Fibroblast of lung (primary cell): ENCODE results near the gene LRMDA. TPM values are rescaled to one million over a fixed set of nuclear protein-coding genes. Genes with fewer than 3 reads are reported as not detected.

Source experiments
- DNase-seq, 2 donors: peaks; one replicate each; pipeline versions ENCODE4 v3.0.0 to v3.0.0-alpha.2; 2010; ENCODE audit warnings: low read depth in 2 of 2
- H2AFZ ChIP-seq: 2 replicates; pipeline ENCODE4 v1.5.1; 2012; ENCODE audit warnings: low read length, control low read depth, inconsistent platforms
- H3K27ac ChIP-seq: 2 replicates; pipeline ENCODE4 v1.5.1; 2011; ENCODE audit warnings: low read length, control low read depth; ENCODE audit not compliant: insufficient read depth
- H3K27me3 ChIP-seq: 2 replicates; pipeline ENCODE4 v1.5.1; 2011; ENCODE audit warnings: mild to moderate bottlenecking, low read length; ENCODE audit not compliant: control insufficient read depth, insufficient read depth
- H3K36me3 ChIP-seq: 2 replicates; pipeline ENCODE4 v1.5.1; 2011; ENCODE audit warnings: low read length; ENCODE audit not compliant: control insufficient read depth, insufficient read depth
- H3K4me1 ChIP-seq: 2 replicates; pipeline ENCODE4 v1.5.1; 2011; ENCODE audit warnings: low read length; ENCODE audit not compliant: control insufficient read depth, insufficient read depth; ENCODE audit errors: extremely low read depth
- H3K4me2 ChIP-seq: 2 replicates; pipeline ENCODE4 v1.5.1; 2011; ENCODE audit warnings: low read length, control low read depth; ENCODE audit not compliant: insufficient read depth; ENCODE audit errors: extremely low read depth
- H3K4me3 ChIP-seq, 4 experiments: fragments of 200-600 bp in 1 of 4; sonication (generic) in 1 of 4; replicated peaks in 1 of 4; 2 replicates each; pipeline ENCODE4 v1.5.1; 2011 to 2016; ENCODE audit warnings: low read length in 4 of 4, low read depth in 3 of 4, mild to moderate bottlenecking in 3 of 4, control low read depth in 2 of 4, inconsistent platforms in 1 of 4, mixed read lengths in 1 of 4; ENCODE audit not compliant: insufficient read depth in 1 of 4; ENCODE audit errors: control extremely low read depth in 1 of 4
- H3K79me2 ChIP-seq: 2 replicates; pipeline ENCODE4 v1.5.1; 2012; ENCODE audit warnings: mild to moderate bottlenecking, low read length, inconsistent platforms; ENCODE audit not compliant: control insufficient read depth, insufficient read depth
- H3K9ac ChIP-seq: 2 replicates; pipeline ENCODE4 v1.5.1; 2011; ENCODE audit warnings: mild to moderate bottlenecking, low read length, control low read depth; ENCODE audit not compliant: insufficient read depth
- H3K9me3 ChIP-seq: 2 replicates; pipeline ENCODE4 v1.5.1; 2012; ENCODE audit warnings: low read depth, low read length; ENCODE audit not compliant: control insufficient read depth, insufficient read depth
- H4K20me1 ChIP-seq: 2 replicates; pipeline ENCODE4 v1.5.1; 2011; ENCODE audit warnings: low read length; ENCODE audit not compliant: control insufficient read depth, insufficient read depth; ENCODE audit errors: extremely low read depth
- EZH2 ChIP-seq: IDR thresholded peaks from 2 replicates; pipeline ENCODE4 v1.5.1; 2012; ENCODE audit warnings: low read length, control low read depth, mild to moderate bottlenecking; ENCODE audit errors: missing control alignments
- polyA plus RNA-seq, 2 donors: library from polyadenylated mRNA; depleted of rRNA in 1 of 2; stranded (reverse) in 1 of 2; unstranded in 1 of 2; fragments of >200 nt; gene quantifications; 2 replicates each; pipeline ENCODE4 v1.2.1, GENCODE V29; 2011 to 2012; ENCODE audit warnings: missing spikeins in 1 of 2
- total RNA-seq: library from RNA; depleted of rRNA; stranded (reverse); fragments of >200 nt; gene quantifications from 2 replicates; pipeline ENCODE4 v1.2.1, GENCODE V29; 2014
- TF ChIP-seq, protein P1 (sequence below), 2 donors: IDR thresholded peaks in 1 of 2; conservative IDR thresholded peaks in 1 of 2; 1 replicate in 1 of 2; 2 replicates in 1 of 2; pipeline ENCODE4 v1.5.1; 2011 to 2012; ENCODE audit warnings: low read length in 2 of 2, control low read depth in 1 of 2, inconsistent platforms in 1 of 2, low read depth in 1 of 2, mild to moderate bottlenecking in 1 of 2

Gene LRMDA
- total and polyA plus RNA-seq, 2 donors (not counting 1 experiment from before 2014, with no cell fraction given) = 1.7 to 2.0 TPM

GRCh38 chr10:76210211-76210610 lies 778.8 kb downstream of the LRMDA start:
- H3K4me1 ChIP-seq = no peaks in the 10 kb centered on the region
- no peak overlapping the region for H3K4me3 ChIP-seq

DNA sequence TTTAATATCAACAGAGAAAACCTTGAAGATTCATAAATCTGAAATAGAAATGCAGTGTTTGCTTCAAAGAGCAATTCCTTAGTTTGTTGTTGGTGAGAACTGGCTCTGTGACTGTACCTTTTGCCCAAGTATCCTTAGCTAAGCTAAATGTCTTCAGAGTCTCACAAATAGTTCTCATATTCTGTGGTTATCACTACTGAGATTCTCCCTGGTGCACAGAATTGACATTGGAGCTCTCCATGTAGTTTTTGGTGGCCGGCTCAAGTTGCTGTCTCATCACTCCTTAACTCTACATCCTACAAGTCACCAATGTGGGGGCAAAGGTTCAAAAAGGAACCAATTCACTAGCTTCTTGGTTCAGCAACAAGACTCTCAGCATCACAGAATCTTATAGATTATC lies 780.3 kb downstream of the LRMDA start:
- no peak overlapping the region for H3K27ac ChIP-seq
- no peak overlapping the region for H3K4me2 ChIP-seq
- H3K9ac ChIP-seq = no peak overlapping the region
- H3K4me1 ChIP-seq = no peaks in the 10 kb centered on the region
- no peaks in the 10 kb centered on the region for H3K27me3 ChIP-seq
- TF ChIP-seq, protein P1, sequence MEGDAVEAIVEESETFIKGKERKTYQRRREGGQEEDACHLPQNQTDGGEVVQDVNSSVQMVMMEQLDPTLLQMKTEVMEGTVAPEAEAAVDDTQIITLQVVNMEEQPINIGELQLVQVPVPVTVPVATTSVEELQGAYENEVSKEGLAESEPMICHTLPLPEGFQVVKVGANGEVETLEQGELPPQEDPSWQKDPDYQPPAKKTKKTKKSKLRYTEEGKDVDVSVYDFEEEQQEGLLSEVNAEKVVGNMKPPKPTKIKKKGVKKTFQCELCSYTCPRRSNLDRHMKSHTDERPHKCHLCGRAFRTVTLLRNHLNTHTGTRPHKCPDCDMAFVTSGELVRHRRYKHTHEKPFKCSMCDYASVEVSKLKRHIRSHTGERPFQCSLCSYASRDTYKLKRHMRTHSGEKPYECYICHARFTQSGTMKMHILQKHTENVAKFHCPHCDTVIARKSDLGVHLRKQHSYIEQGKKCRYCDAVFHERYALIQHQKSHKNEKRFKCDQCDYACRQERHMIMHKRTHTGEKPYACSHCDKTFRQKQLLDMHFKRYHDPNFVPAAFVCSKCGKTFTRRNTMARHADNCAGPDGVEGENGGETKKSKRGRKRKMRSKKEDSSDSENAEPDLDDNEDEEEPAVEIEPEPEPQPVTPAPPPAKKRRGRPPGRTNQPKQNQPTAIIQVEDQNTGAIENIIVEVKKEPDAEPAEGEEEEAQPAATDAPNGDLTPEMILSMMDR (conservative IDR thresholded peaks at IDR 0.05 in 1 of 2, IDR thresholded peaks at IDR 0.05 in 1 of 2; ENCODE audit: low read depth in 1 of 2, low read length in 2 of 2) = no peak
- no peak for TF ChIP-seq EZH2
- H3K79me2 ChIP-seq = no peaks in the 10 kb centered on the region
- H4K20me1 ChIP-seq = no peaks in the 10 kb centered on the region
- H3K4me3 ChIP-seq = no peak overlapping the region
- H3K9me3 ChIP-seq = no peaks in the 10 kb centered on the region
- no peak overlapping the region for H2AFZ ChIP-seq
- H3K36me3 ChIP-seq = no peaks in the 10 kb centered on the region
- DNase-seq = no peak

More at GRCh38 chr10:76210211-76210610, 778.8 kb downstream of the LRMDA start:
- H3K4me2 ChIP-seq = no peak overlapping the region
- H3K9me3 ChIP-seq = no peaks in the 10 kb centered on the region
- no peak overlapping the region for H3K9ac ChIP-seq
- H3K27ac ChIP-seq = no peak overlapping the region
- H2AFZ ChIP-seq = no peak overlapping the region
- no peaks in the 10 kb centered on the region for H3K36me3 ChIP-seq
- H3K79me2 ChIP-seq = no peaks in the 10 kb centered on the region
- no peak for DNase-seq
- H3K27me3 ChIP-seq = no peaks in the 10 kb centered on the region
- TF ChIP-seq, protein P1 (conservative IDR thresholded peaks at IDR 0.05 in 1 of 2, IDR thresholded peaks at IDR 0.05 in 1 of 2; ENCODE audit: low read depth in 1 of 2, low read length in 2 of 2) = no peak
- TF ChIP-seq EZH2 = no peak
- H4K20me1 ChIP-seq = no peaks in the 10 kb centered on the region

DNA sequence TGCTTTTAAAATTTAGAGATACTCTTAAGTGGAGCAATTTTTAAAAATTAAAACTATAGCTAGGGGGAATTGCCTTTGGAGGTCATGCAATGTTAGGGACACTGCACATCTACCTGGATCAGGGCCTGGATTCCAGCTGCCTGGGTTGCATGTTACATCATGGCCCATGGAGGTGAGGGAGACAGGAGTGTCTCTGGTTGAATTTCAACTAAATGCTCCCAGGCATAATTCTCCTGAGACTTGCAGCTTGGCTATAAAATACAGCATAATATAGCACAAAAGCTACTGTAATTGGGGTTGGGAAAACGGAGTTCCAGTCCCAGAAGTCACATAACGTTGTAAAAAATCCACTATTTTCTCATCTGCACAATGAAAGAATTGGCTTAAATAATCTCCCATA lies 782.5 kb downstream of the LRMDA start:
- no peak overlapping the region for H3K9ac ChIP-seq
- H3K27ac ChIP-seq = no peak overlapping the region
- no peak overlapping the region for H2AFZ ChIP-seq
- no peaks in the 10 kb centered on the region for H3K27me3 ChIP-seq
- no peaks in the 10 kb centered on the region for H3K79me2 ChIP-seq
- no peaks in the 10 kb centered on the region for H3K36me3 ChIP-seq
- H3K4me3 ChIP-seq = no peak overlapping the region
- no peaks in the 10 kb centered on the region for H3K4me1 ChIP-seq
- no peak overlapping the region for H3K4me2 ChIP-seq
- no peaks in the 10 kb centered on the region for H4K20me1 ChIP-seq
- no peak for DNase-seq
- H3K9me3 ChIP-seq = no peaks in the 10 kb centered on the region
- no peak for TF ChIP-seq EZH2
- TF ChIP-seq, protein P1 (conservative IDR thresholded peaks at IDR 0.05 in 1 of 2, IDR thresholded peaks at IDR 0.05 in 1 of 2; ENCODE audit: low read depth in 1 of 2, low read length in 2 of 2) = no peak
